ENCODE results near the gene LRFN5.

GRCh38 chr14:41875116-41875515 is 268.4 kb downstream of the LRFN5 start:
- TF ChIP-seq CTCF (IDR thresholded peaks at IDR 0.05; ENCODE audit: low read depth, low read length) (no peak), MYC (IDR thresholded peaks at IDR 0.05; ENCODE audit: low read depth, low read length) (no peak)
